Trophoblast cell (in vitro differentiated cells and primary cell): ENCODE data around the gene TOR1AIP1.
A peak's percentile ranks its signal among the peaks of the same experiment; 100 is the strongest.

Source experiments
- DNase-seq, 2 donors: peaks; one replicate each; pipeline ENCODE4 v3.0.0-alpha.2; 2016
- H2AFZ ChIP-seq: 2 replicates; pipeline ENCODE4 v1.6.1; 2013; ENCODE audit warnings: low read length, moderate library complexity, mild to moderate bottlenecking; ENCODE audit not compliant: insufficient read depth, poor library complexity
- H2AK5ac ChIP-seq: 2 replicates; pipeline ENCODE4 v1.6.1; 2013; ENCODE audit warnings: mild to moderate bottlenecking, low read length
- H2BK120ac ChIP-seq: 2 replicates; pipeline ENCODE4 v1.6.1; 2013; ENCODE audit warnings: low read length, mild to moderate bottlenecking, moderate library complexity; ENCODE audit not compliant: insufficient read depth, poor library complexity
- H2BK12ac ChIP-seq: 2 replicates; pipeline ENCODE4 v1.6.1; 2013; ENCODE audit warnings: mild to moderate bottlenecking, low read length, moderate library complexity
- H2BK5ac ChIP-seq: 2 replicates; pipeline ENCODE4 v1.6.1; 2013; ENCODE audit warnings: low read length, low read depth, moderate library complexity, mild to moderate bottlenecking; ENCODE audit not compliant: poor library complexity
- H3K14ac ChIP-seq: 2 replicates; pipeline ENCODE4 v1.6.1; 2013; ENCODE audit warnings: mild to moderate bottlenecking, low read length
- H3K18ac ChIP-seq: 2 replicates; pipeline ENCODE4 v1.6.1; 2013; ENCODE audit warnings: mild to moderate bottlenecking, low read length
- H3K23ac ChIP-seq: 2 replicates; pipeline ENCODE4 v1.6.1; 2013; ENCODE audit warnings: low read length
- H3K27ac ChIP-seq: 2 replicates; pipeline ENCODE4 v1.5.1; 2013; ENCODE audit warnings: low read depth, mild to moderate bottlenecking, inconsistent platforms, low read length, moderate library complexity
- H3K27me3 ChIP-seq: 2 replicates; pipeline ENCODE4 v1.6.1; 2013; ENCODE audit warnings: inconsistent platforms, mild to moderate bottlenecking, low read length, moderate library complexity; ENCODE audit not compliant: insufficient read depth
- H3K36me3 ChIP-seq, 2 experiments: 1 replicate in 1 of 2; 2 replicates in 1 of 2; pipeline ENCODE4 v1.6.1; 2013; ENCODE audit warnings: low read length in 2 of 2, mild to moderate bottlenecking in 2 of 2, moderate library complexity in 1 of 2; ENCODE audit not compliant: insufficient read depth in 2 of 2, control insufficient read depth in 1 of 2
- H3K4ac ChIP-seq: 2 replicates; pipeline ENCODE4 v1.6.1; 2013; ENCODE audit warnings: low read depth, mild to moderate bottlenecking, low read length, moderate library complexity
- H3K4me1 ChIP-seq, 2 experiments: 1 replicate in 1 of 2; 2 replicates in 1 of 2; pipeline ENCODE4 v1.6.1; 2013; ENCODE audit warnings: low read length in 2 of 2, mild to moderate bottlenecking in 2 of 2, moderate library complexity in 1 of 2; ENCODE audit not compliant: insufficient read depth in 2 of 2, control insufficient read depth in 1 of 2
- H3K4me2 ChIP-seq: 2 replicates; pipeline ENCODE4 v1.6.1; 2013; ENCODE audit warnings: inconsistent platforms, mild to moderate bottlenecking, low read length, moderate library complexity
- H3K4me3 ChIP-seq: 2 replicates; pipeline ENCODE4 v1.5.1; 2013; ENCODE audit warnings: mild to moderate bottlenecking, low read depth, low read length, inconsistent platforms
- H3K79me1 ChIP-seq: one replicate; pipeline ENCODE4 v1.6.1; 2013; ENCODE audit warnings: low read length
- H3K79me2 ChIP-seq: 2 replicates; pipeline ENCODE4 v1.6.1; 2013; ENCODE audit warnings: low read length, mild to moderate bottlenecking; ENCODE audit not compliant: control insufficient read depth, insufficient read depth, poor library complexity
- H3K9ac ChIP-seq: 2 replicates; pipeline ENCODE4 v1.6.1; 2013; ENCODE audit warnings: mild to moderate bottlenecking, low read length
- H3K9me3 ChIP-seq: 2 replicates; pipeline ENCODE4 v1.6.1; 2013; ENCODE audit warnings: low read depth, mild to moderate bottlenecking, control low read depth, inconsistent platforms, low read length; ENCODE audit not compliant: insufficient read depth
- H4K12ac ChIP-seq: 2 replicates; pipeline ENCODE4 v1.6.1; 2013; ENCODE audit warnings: low read depth, mild to moderate bottlenecking, low read length, moderate library complexity
- H4K8ac ChIP-seq: 2 replicates; pipeline ENCODE4 v1.6.1; 2013; ENCODE audit warnings: low read depth, mild to moderate bottlenecking, low read length, moderate library complexity
- H4K91ac ChIP-seq: one replicate; pipeline ENCODE4 v1.6.1; 2013; ENCODE audit warnings: low read depth, mild to moderate bottlenecking, low read length, moderate library complexity
- WGBS: extraction: QIAGEN DNeasy Blood & Tissue Kit; methylation state at CpG from one replicate; pipeline ENCODE4 v1.1.7; 2013; ENCODE audit warnings: missing lambda C conversion rate; ENCODE audit not compliant: insufficient read length, insufficient coverage; ENCODE audit errors: extremely low coverage; 5-methylcytosine and 5-hydroxymethylcytosine counted together

TOR1AIP1 gene

DNA sequence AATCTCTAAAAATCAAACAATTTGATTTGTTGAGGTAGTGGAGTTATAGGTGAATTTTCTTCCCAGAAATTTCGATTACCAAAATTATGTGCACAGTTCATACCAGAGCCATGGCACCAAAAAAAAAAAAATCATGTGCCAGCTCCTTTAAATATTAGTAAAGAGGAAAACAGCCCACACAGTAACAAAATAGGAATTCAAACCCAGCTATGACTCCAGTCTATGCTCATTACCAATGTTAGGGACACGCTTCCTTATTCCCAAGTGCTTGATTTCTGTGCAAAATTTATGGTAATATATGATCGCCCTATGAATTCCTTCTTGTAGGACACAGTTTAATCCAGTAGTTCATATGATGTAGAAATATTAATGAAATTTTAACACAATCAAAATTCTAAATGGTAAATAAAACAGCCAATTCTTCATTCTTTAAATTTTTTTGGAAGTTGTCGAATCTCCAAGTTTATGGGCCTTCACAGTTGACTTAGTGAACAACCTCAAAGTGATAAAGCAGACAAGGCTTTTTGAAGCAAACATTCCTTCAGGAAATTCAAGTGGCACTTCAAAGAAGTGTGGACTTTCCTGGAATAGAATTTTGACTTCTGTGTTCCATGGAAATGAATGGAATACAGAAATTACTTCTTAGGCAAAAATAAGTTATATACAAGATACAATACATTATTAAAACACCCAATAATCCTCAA lies 6.3 kb upstream of the TOR1AIP1 start:
- Histone ChIP-seq H4K8ac (no peak overlapping the region), H3K27me3 (no peaks in the 10 kb centered on the region), H3K27ac (no peak overlapping the region)

DNA sequence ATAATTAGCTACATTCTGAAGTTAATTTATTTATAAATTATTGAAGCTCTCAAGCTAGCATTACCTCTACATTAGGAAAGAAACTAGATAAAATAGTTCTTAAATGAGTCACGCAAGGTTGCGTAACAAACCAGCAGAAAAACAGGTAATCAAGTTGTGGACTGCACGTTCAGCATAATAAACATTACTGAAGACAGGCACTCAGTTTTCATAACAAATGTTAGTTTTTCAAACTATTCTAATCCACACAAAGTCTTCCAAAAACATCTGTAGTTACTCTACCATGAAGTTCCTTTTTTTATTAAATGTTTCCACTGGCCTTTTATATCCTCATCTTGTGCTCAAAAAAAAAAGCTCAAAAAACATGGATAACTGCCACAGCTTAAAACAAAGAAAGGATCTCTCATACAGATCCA lies 5.8 kb upstream of the TOR1AIP1 start:
- no peak overlapping the region for H4K12ac ChIP-seq
- H3K27ac ChIP-seq: no peak overlapping the region
- H3K4me1 ChIP-seq: peaks cover 0 to 3% of the 10 kb centered on the region in 2 experiments
- no peaks in the 10 kb centered on the region for H3K9me3 ChIP-seq
- no CpG with 5 or more reads among the region's 3 CpGs for WGBS
- no peak overlapping the region for H2BK120ac ChIP-seq
- no peak overlapping the region for H3K4ac ChIP-seq
- H3K36me3 ChIP-seq: peaks cover 5 to 8% of the 10 kb centered on the region in 2 experiments
- no peak overlapping the region for H4K8ac ChIP-seq
- no peak overlapping the region for H3K14ac ChIP-seq
- no peak overlapping the region for H2BK12ac ChIP-seq
- no peak overlapping the region for H3K23ac ChIP-seq
- no peak overlapping the region for H3K9ac ChIP-seq
- no peak overlapping the region for H3K4me3 ChIP-seq
- DNase-seq: peak; percentile 85 to 98
- no peak overlapping the region for H4K91ac ChIP-seq
- no peak overlapping the region for H2AK5ac ChIP-seq
- no peak overlapping the region for H3K18ac ChIP-seq
- peaks cover 2% of the 10 kb centered on the region for H3K79me1 ChIP-seq
- H3K27me3 ChIP-seq: no peaks in the 10 kb centered on the region
- H3K79me2 ChIP-seq: peaks cover 10% of the 10 kb centered on the region
- H3K4me2 ChIP-seq: no peak overlapping the region
- no peak overlapping the region for H2BK5ac ChIP-seq
- no peak overlapping the region for H2AFZ ChIP-seq

More for the DNA sequence above, 6.3 kb upstream of the TOR1AIP1 start:
- Histone ChIP-seq H3K79me1 (peaks cover 2% of the 10 kb centered on the region), H4K91ac (no peak overlapping the region), H2BK120ac (no peak overlapping the region), H3K9me3 (no peaks in the 10 kb centered on the region), H3K4me2 (peak overlapping the region; percentile 13), H3K36me3 (peaks cover 5 to 8% of the 10 kb centered on the region in 2 experiments), H2BK12ac (no peak overlapping the region), H2AK5ac (no peak overlapping the region), H4K12ac (no peak overlapping the region), H3K18ac (no peak overlapping the region), H3K4me1 (peaks cover 0 to 3% of the 10 kb centered on the region in 2 experiments), H3K4me3 (no peak overlapping the region), H2AFZ (no peak overlapping the region), H3K14ac (no peak overlapping the region), H3K79me2 (peaks cover 10% of the 10 kb centered on the region), H3K9ac (no peak overlapping the region), H3K4ac (no peak overlapping the region), H3K23ac (no peak overlapping the region), H2BK5ac (no peak overlapping the region)
- peak in 1 of 2 donors; percentile 36 for DNase-seq
- no CpG with 5 or more reads among the region's 4 CpGs for WGBS

DNA sequence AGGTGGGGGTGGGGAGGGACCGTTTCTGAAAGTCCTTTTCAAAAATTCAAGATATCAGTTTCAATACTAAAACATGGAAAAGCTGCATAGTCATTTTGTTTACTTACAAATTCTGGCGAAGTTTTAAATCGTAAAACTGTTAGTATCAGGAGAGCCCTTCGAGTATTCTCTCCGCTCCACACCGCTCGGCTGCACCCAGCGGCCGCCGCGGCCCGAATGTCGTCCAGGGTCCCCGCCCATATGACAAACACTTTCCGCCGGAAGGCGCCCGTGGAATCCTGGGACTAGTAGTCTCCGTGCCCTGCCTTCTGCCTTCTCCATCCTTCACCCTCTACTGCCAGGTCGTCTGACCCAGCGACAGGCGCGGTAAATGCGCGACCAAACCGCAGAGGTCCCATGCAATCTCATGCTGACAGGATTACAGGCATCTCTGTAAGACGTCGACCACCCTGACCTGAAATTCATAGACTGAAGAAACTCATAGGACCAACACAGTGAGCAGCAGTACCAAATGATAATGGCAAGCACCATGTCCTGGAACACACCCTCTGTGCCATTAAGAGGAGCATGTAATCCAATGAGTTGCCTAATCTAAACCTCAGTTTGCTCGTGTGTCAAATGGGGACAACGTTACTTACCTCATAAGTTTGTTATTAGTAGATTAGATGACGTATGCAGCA lies 4.4 kb upstream of the TOR1AIP1 start, which contains the start of gene TOR1AIP2:
TSS of gene TOR1AIP2 (minus strand) at position 218 of the 680 bp plus-strand sequence. CDS start 25,138 bp downstream, outside the sequence.
- Histone ChIP-seq H2BK5ac (peak within 1 kb of the TSS; percentile 46), H4K12ac (peak within 1 kb of the TSS; percentile 72), H3K4ac (peak within 1 kb of the TSS; percentile 100), H3K79me1 (peaks cover 11% of the 10 kb centered on the region), H3K4me1 (peaks cover 0 to 3% of the 10 kb centered on the region in 2 experiments), H3K14ac (peak within 1 kb of the TSS; percentile 83), H2BK12ac (peak within 1 kb of the TSS; percentile 77), H3K23ac (no peak within 1 kb of the TSS), H2AK5ac (peak within 1 kb of the TSS; percentile 97), H3K27ac (no peak within 1 kb of the TSS), H3K27me3 (no peaks in the 10 kb centered on the region), H2BK120ac (peak within 1 kb of the TSS; percentile 55), H3K36me3 (peaks cover 5 to 8% of the 10 kb centered on the region in 2 experiments), H3K4me2 (peak within 1 kb of the TSS; percentile 84), H2AFZ (peak within 1 kb of the TSS; percentile 92), H4K8ac (peak within 1 kb of the TSS; percentile 74), H3K4me3 (peak within 1 kb of the TSS; percentile 93), H3K79me2 (peaks cover 16% of the 10 kb centered on the region), H3K9ac (peak within 1 kb of the TSS; percentile 91), H4K91ac (peak within 1 kb of the TSS; percentile 28), H3K18ac (peak within 1 kb of the TSS; percentile 90), H3K9me3 (no peaks in the 10 kb centered on the region)
- no CpG with 5 or more reads among the region's 31 CpGs for WGBS
- peak; percentile 87 to 92 for DNase-seq

DNA sequence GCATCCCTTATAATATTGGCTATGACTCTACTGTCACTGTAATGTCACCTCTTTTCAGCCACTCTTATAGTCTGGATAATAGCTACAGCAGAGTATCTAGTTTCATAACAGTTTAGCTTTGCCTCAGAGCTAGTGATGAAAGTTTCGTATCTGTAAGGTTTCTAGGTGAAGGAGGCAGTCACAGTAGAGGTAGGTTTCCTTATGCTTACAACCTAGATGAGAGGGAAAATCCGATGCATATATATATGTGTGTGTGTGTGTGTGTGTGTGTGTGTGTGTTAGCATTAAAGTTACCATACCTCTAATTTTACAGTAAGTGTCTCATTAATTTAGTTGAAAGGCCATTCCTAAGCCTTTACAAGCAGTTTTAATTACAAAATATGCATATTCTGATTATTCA lies 2.3 kb upstream of the TOR1AIP1 start:
- Histone ChIP-seq H3K27ac (no peak overlapping the region), H3K14ac (no peak overlapping the region), H4K8ac (no peak overlapping the region), H3K27me3 (no peaks in the 10 kb centered on the region), H3K9ac (no peak overlapping the region), H3K4ac (no peak overlapping the region), H3K4me3 (no peak overlapping the region), H4K12ac (no peak overlapping the region), H3K9me3 (no peaks in the 10 kb centered on the region), H3K18ac (no peak overlapping the region), H3K36me3 (peaks cover 0 to 4% of the 10 kb centered on the region in 2 experiments), H2BK12ac (no peak overlapping the region), H3K4me1 (peaks cover 0 to 5% of the 10 kb centered on the region in 2 experiments), H2AK5ac (no peak overlapping the region), H3K23ac (no peak overlapping the region), H2AFZ (no peak overlapping the region), H3K4me2 (no peak overlapping the region), H4K91ac (no peak overlapping the region), H2BK5ac (no peak overlapping the region), H3K79me1 (peaks cover 15% of the 10 kb centered on the region), H2BK120ac (no peak overlapping the region), H3K79me2 (peaks cover 16% of the 10 kb centered on the region)
- no peak for DNase-seq
- WGBS: no CpG with 5 or more reads among the region's 2 CpGs
